NCI-H146 treated with DMSO at 0.1 percent for 48 hours (cell line): ENCODE measurements around the gene FILIP1L.
A peak's percentile ranks its signal among the peaks of the same experiment; 100 is the strongest.

Source experiments
- DNase-seq: peaks from one replicate; lab custom pipeline; 2025; ENCODE audit not compliant: unreplicated experiment; lab: John Stamatoyannopoulos, UW

The FILIP1L gene

DNA sequence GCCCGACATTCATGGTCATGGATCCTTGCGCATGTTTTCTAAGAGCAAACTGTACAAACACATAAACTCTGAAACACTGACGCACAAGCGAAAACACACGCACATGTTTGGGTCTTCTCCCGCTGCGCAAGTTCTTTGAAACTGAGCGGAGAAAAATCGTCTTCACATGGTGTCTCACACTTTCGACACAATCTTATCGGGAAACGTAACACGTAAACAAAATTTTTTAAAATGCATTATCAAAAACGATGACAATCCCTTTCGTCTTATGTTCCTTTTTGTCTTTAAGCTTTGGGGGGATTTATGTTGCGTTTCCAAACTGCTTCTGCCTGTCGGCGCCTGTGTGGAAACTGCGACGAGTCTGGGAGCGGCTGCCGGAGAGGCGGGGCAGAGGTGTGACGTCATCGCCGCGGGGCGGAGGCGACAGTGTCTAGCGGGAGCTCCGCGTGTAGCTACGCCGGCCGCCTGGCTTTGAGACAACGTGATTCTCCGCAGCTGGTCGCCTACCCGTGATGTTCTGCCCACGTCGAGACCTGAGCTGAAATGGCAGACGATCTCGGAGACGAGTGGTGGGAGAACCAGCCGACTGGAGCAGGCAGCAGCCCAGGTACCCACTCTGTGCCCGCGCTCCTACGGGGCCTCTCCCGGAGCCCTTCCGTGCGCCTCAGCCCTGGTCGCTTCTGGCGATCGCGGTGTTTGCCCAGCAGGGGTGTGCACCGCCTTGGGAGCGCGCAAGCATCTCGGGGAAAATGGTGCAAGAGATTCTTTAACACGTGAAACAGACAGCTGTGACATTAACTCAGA, 296.7 kb downstream of the FILIP1L start, which contains the start of gene CMSS1:
TSS of gene CMSS1 (plus strand) at position 426 of the 804 bp plus-strand sequence.
- peak; percentile 74 for DNase-seq

DNA sequence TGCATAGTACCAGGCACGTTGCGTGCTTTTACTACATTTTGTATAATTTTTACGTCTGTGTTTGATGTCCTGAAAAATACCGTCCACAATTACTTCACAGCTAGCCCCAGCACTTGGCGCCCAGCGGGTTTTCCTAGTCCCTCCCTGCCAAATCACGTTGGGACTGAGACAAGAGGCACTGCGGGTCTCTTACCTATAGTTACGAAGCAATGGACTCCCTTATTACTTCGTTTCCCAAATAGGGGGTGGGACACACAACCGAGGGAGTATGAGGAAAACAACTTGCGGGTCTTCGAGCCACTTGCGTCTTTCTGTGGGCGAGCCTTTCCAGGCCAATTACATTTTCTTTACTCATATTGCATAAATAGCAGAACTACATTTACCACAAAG, 297.3 kb downstream of the FILIP1L start:
- DNase-seq = no peak

- DNase-seq = no peak
Measured at GRCh38 chr3:99810403-99810802, 303.9 kb downstream of the FILIP1L start.

- DNase-seq = no peak
Measured at GRCh38 chr3:99809565-99809964, 304.7 kb downstream of the FILIP1L start.

GRCh38 chr3:99808163-99808794, 306.0 kb downstream of the FILIP1L start:
- DNase-seq = peak; percentile 33

DNA sequence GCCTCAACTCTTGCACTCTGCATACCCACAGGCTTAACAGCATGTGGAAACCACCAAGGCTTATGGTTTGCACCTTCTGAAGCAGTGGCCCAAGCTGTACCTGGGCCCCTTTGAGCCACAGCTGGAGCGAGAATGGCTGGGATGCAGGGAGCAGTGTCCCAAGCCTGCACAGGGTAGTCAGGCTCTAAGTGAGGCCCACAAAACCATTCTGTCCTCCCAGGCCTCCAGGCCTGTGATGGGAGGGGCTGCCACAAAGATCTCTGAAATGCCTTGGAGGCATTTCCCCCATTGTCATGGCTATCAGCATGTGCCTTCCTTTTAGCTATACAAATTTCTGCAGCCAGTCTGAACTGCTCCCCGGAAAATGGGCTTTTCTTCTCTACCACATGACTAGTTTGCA, 309.1 kb downstream of the FILIP1L start:
- DNase-seq = no peak

DNA sequence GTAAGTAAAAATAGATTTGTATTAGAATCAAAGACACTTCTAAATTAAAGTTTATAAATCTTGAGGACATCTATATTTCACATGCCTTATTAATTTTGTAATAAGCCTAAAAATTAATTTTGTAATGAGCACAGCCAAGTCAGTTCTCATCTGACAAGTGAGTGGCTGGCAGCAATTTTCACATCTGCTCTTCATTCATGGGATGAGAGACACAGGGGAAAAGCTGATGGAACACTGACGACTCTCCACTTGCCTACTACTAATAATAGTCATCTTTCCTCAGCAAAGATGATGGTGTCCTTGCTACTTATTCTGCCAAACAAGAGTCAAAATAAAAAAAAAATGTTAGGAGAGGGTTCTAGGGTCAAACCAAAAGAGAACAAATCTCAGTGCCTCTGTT, 311.0 kb downstream of the FILIP1L start:
- DNase-seq = no peak

- no peak for DNase-seq
Measured at GRCh38 chr3:99799422-99799821, 314.9 kb downstream of the FILIP1L start.

DNA sequence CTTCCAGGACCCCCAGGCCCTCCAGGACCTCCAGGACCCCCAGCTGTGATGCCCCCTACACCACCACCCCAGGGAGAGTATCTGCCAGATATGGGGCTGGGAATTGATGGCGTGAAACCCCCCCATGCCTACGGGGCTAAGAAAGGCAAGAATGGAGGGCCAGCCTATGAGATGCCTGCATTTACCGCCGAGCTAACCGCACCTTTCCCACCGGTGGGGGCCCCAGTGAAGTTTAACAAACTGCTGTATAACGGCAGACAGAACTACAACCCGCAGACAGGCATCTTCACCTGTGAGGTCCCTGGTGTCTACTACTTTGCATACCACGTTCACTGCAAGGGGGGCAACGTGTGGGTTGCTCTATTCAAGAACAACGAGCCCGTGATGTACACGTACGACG, 318.7 kb downstream of the FILIP1L start:
- DNase-seq = no peak

DNA sequence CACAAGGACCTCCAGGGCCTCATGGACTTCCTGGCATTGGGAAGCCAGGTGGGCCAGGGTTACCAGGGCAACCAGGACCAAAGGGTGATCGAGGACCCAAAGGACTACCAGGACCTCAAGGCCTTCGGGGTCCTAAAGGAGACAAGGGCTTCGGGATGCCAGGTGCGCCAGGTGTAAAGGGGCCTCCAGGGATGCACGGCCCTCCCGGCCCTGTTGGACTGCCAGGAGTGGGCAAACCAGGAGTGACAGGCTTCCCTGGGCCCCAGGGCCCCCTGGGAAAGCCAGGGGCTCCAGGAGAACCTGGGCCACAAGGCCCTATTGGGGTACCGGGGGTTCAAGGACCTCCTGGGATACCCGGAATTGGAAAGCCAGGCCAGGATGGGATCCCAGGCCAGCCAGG, 319.8 kb downstream of the FILIP1L start:
- DNase-seq = no peak

DNA sequence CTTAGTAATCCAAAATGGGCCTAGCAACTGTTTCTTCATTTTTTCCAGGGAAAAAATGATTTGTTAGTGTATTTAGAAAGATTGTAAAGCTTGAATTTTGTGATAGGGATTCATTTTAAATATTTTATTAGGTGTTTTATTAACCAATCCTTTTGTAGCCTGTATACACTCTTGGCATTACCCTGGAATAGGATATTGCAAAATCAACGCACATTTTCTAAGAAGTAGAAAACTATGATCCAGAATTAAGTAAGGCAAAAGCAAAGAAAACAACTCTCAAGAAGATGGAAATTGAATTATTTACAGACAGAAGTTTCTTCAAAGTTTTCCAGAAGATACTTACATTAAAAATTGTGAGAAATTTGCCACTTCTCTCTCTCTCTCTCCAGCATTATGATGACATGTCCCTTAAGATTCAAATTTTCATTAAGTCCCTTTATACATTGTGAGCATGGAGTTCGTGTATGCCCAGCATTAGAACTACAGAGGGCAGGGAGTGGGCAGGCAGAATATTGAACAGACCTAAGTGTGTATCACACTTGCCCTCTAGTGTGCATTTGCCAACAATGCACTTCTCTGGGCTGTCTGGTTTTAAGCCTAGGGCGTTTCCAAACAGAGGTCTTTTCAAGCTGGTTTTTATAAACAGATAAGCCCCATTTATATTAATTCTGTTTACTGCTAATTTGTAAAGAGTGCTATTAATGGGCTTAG, 325.1 kb downstream of the FILIP1L start:
- DNase-seq = no peak
